PC-3 (cell line): ENCODE measurements around the gene IZUMO1. TPM values are rescaled to one million over a fixed set of nuclear protein-coding genes. Genes with fewer than 3 reads are reported as not detected.

Experiments
- ATAC-seq: fragments of 200-7000 bp; cut with Tn5 transposase; 2 replicates; pipeline ENCODE4 v1.9.1; 2020; ENCODE audit warnings: mild to moderate bottlenecking, moderate library complexity
- BruUV-seq: library from RNA; stranded (reverse); fragments of 400-500 nt; replicated peaks from 2 replicates; lab custom pipeline; 2021; lab: Mats Ljungman, UMichigan
- CTCF ChIA-PET: fragments of 300-600 bp; sonication (Branson Sonifier 250); formaldehyde crosslinking; loops from one replicate; lab custom pipeline; 2022; ENCODE audit warnings: antibody characterized with exemption; lab: Charles Lee
- POLR2A ChIA-PET: fragments of 300-600 bp; sonication (Branson Sonifier 250); formaldehyde crosslinking; loops from one replicate; lab custom pipeline; 2022; ENCODE audit warnings: antibody characterized with exemption; ENCODE audit not compliant: unreplicated experiment; lab: Charles Lee
- DNase-seq: peaks from one replicate; pipeline ENCODE4 v3.0.0-alpha.2; 2015
- H2AFZ ChIP-seq: fragments of 300-600 bp; sonication (generic); 2 replicates; pipeline ENCODE4 v1.6.0; 2016; ENCODE audit warnings: antibody characterized with exemption, low read length
- H3F3A ChIP-seq: fragments of 300-600 bp; sonication (generic); one replicate; pipeline ENCODE4 v1.6.0; 2017; ENCODE audit warnings: antibody characterized with exemption, low read length, control low read depth, mild to moderate bottlenecking; ENCODE audit not compliant: unreplicated experiment
- H3K27ac ChIP-seq: fragments of 300-600 bp; sonication (generic); 2 replicates; pipeline ENCODE4 v1.5.1; 2016; ENCODE audit warnings: mild to moderate bottlenecking, low read length
- H3K27me3 ChIP-seq: fragments of 300-600 bp; sonication (generic); 2 replicates; pipeline ENCODE4 v1.6.1; 2016; ENCODE audit warnings: low read length, mixed read lengths
- H3K36me3 ChIP-seq: fragments of 300-600 bp; sonication (generic); 2 replicates; pipeline ENCODE4 v1.6.1; 2016; ENCODE audit warnings: low read depth, mixed run types, low read length, mixed read lengths
- H3K4me1 ChIP-seq: fragments of 300-600 bp; sonication (generic); 2 replicates; pipeline ENCODE4 v1.5.1; 2016; ENCODE audit warnings: low read length; ENCODE audit not compliant: insufficient read depth
- H3K4me2 ChIP-seq: fragments of 300-600 bp; sonication (generic); 2 replicates; pipeline ENCODE4 v1.6.0; 2016; ENCODE audit warnings: low read length
- H3K4me3 ChIP-seq: fragments of 300-600 bp; sonication (generic); 2 replicates; pipeline ENCODE4 v1.5.1; 2016; ENCODE audit warnings: mild to moderate bottlenecking, low read length, mixed read lengths
- H3K79me2 ChIP-seq: fragments of 300-600 bp; sonication (generic); 2 replicates; pipeline ENCODE4 v1.6.1; 2017; ENCODE audit warnings: low read length, mixed read lengths
- H3K9ac ChIP-seq: fragments of 300-600 bp; sonication (generic); 2 replicates; pipeline ENCODE4 v1.6.0; 2016; ENCODE audit warnings: mild to moderate bottlenecking, low read length
- H3K9me2 ChIP-seq: fragments of 300-600 bp; sonication (generic); replicated peaks from 2 replicates; pipeline ENCODE4 v1.6.1; 2016; ENCODE audit warnings: mixed run types, low read length, mixed read lengths
- H3K9me3 ChIP-seq: fragments of 300-600 bp; sonication (generic); 2 replicates; pipeline ENCODE4 v1.6.1; 2016; ENCODE audit warnings: low read length, mixed read lengths
- H4K20me1 ChIP-seq: fragments of 300-600 bp; sonication (generic); 2 replicates; pipeline ENCODE4 v1.6.1; 2016; ENCODE audit warnings: low read length, mixed read lengths
- CTCF ChIP-seq: fragments of 300-600 bp; sonication (generic); conservative IDR thresholded peaks from 2 replicates; pipeline ENCODE4 v1.5.1; 2017; ENCODE audit warnings: antibody characterized with exemption, low read depth, mild to moderate bottlenecking, low read length
- EZH2 ChIP-seq: fragments of 300-600 bp; sonication (generic); IDR thresholded peaks from one replicate; pipeline ENCODE4 v1.6.1; 2017; ENCODE audit warnings: antibody characterized with exemption, mild to moderate bottlenecking, low read length; ENCODE audit not compliant: unreplicated experiment
- EZH2phosphoT487 ChIP-seq: fragments of 300-600 bp; sonication (generic); IDR thresholded peaks from 2 replicates; pipeline ENCODE4 v1.6.1; 2018; ENCODE audit warnings: mild to moderate bottlenecking, antibody characterized with exemption, low read length, borderline replicate concordance
- intact Hi-C: fragments of 100-400 bp; cut with micrococcal nuclease; formaldehyde crosslinking; loops from 2 replicates; pipeline ENCODE4 v1.9.0; 2023
- total RNA-seq: library from RNA; depleted of rRNA; stranded (reverse); fragments of >200 nt; gene quantifications from 2 replicates; pipeline ENCODE4 v1.2.3, GENCODE V29; 2014

IZUMO1 gene
- total RNA-seq, 1 experiment from 2014 or later: not detected

GRCh38 chr19:48716562-48717291 lies 30.0 kb downstream of the IZUMO1 start:
- Histone ChIP-seq H2AFZ (no peak overlapping the region), H3K79me2 (peaks cover 9% of the 10 kb centered on the region), H3K36me3 (no peaks in the 10 kb centered on the region), H3K4me3 (no peak overlapping the region), H4K20me1 (no peaks in the 10 kb centered on the region), H3F3A (no peaks in the 10 kb centered on the region), H3K4me1 (no peaks in the 10 kb centered on the region; the same call in 1 of the 2 replicates), H3K9me3 (no peaks in the 10 kb centered on the region), H3K27me3 (no peaks in the 10 kb centered on the region), H3K27ac (no peak overlapping the region), H3K9ac (no peak overlapping the region), H3K4me2 (peak overlapping the region; percentile 34; the same call in 1 of the 2 replicates), H3K9me2 (no peaks in the 10 kb centered on the region)
- no peak for TF ChIP-seq EZH2phosphoT487
- DNase-seq (no peak), ATAC-seq (no peak)
- POLR2A ChIA-PET: no interaction called here
- BruUV-seq: no TSS peak
- intact Hi-C loops: no loop called here
- CTCF ChIA-PET: no interaction called here

- ATAC-seq (no peak), DNase-seq (no peak)
- Histone ChIP-seq H3K4me2 (peak overlapping the region; percentile 91; the same call in 1 of the 2 replicates), H4K20me1 (no peaks in the 10 kb centered on the region), H3K79me2 (peaks cover 9% of the 10 kb centered on the region), H3K27ac (no peak overlapping the region), H3K4me3 (no peak overlapping the region), H2AFZ (no peak overlapping the region), H3K9me2 (no peaks in the 10 kb centered on the region), H3K4me1 (no peaks in the 10 kb centered on the region; the same call in 1 of the 2 replicates), H3K36me3 (no peaks in the 10 kb centered on the region), H3K9ac (no peak overlapping the region), H3K27me3 (no peaks in the 10 kb centered on the region), H3F3A (no peaks in the 10 kb centered on the region), H3K9me3 (no peaks in the 10 kb centered on the region)
- intact Hi-C loops: no loop called here
- TF ChIP-seq EZH2: no peak
- TF ChIP-seq EZH2phosphoT487: no peak
- CTCF ChIA-PET: no interaction called here
- no TSS peak for BruUV-seq
- POLR2A ChIA-PET: no interaction called here
Observed at GRCh38 chr19:48715681-48716171, 31.0 kb downstream of the IZUMO1 start.

- Histone ChIP-seq H3K27ac (no peak overlapping the region), H3K79me2 (peaks cover 9% of the 10 kb centered on the region), H4K20me1 (no peaks in the 10 kb centered on the region), H3K36me3 (no peaks in the 10 kb centered on the region), H3K27me3 (no peaks in the 10 kb centered on the region), H3K4me3 (peak overlapping the region; percentile 70), H2AFZ (peak overlapping the region; percentile 63; the same call in 1 of the 2 replicates), H3K4me1 (no peaks in the 10 kb centered on the region; the same call in 1 of the 2 replicates), H3K9me3 (no peaks in the 10 kb centered on the region), H3K9ac (peak overlapping the region; percentile 72), H3K4me2 (peak overlapping the region; percentile 91), H3F3A (no peaks in the 10 kb centered on the region), H3K9me2 (no peaks in the 10 kb centered on the region)
- ATAC-seq: no peak
- DNase-seq: no peak
- no TSS peak for BruUV-seq
- POLR2A ChIA-PET: no interaction called here
- intact Hi-C loops: loop anchor here (1.0 to 5.0 kb wide), 2 partner anchors 38 to 69 kb away; partner anchors contain the start of gene CA11
- CTCF ChIA-PET: no interaction called here
- TF ChIP-seq CTCF (no peak), EZH2phosphoT487 (no peak), EZH2 (no peak)
Observed at GRCh38 chr19:48714759-48715675, 31.7 kb downstream of the IZUMO1 start.
